ENCODE data around the gene DRC7. TPM values are rescaled to one million over a fixed set of nuclear protein-coding genes. Genes with fewer than 3 reads are reported as not detected.

Gene DRC7
- total and polyA plus RNA-seq, 4 donors: 0.06 to 1.8 (median 0.08) TPM; not detected in 1

GRCh38 chr16:57648581-57649442 is 45.8 kb upstream of the DRC7 start:
- Histone ChIP-seq H3K9me3 (ENCODE audit: control insufficient read depth in 4 of 4, low read length in 3 of 4) (no peaks in the 10 kb centered on the region), H3K4me3 (ENCODE audit: low read depth in 1 of 3, low read length in 3 of 3) (no peak overlapping the region), H3K27ac (ENCODE audit: low read depth in 1 of 2, low read length in 2 of 2) (no peak overlapping the region), H3K27me3 (ENCODE audit: control insufficient read depth in 4 of 4, insufficient read depth in 4 of 4, low read length in 3 of 4) (no peaks in the 10 kb centered on the region), H3K4me1 (ENCODE audit: control insufficient read depth in 4 of 4, insufficient read depth in 4 of 4, low read length in 3 of 4) (no peaks in the 10 kb centered on the region), H3K9ac (ENCODE audit: low read depth in 1 of 2, low read length in 2 of 2) (no peak overlapping the region), H3K36me3 (ENCODE audit: control insufficient read depth in 4 of 4, insufficient read depth in 3 of 4, low read depth in 1 of 4, low read length in 3 of 4) (no peaks in the 10 kb centered on the region)
- WGBS: 35% methylated on average over 18 of the region's 18 CpGs
- DNase-seq (ENCODE audit: low spot score): peak; percentile 93
- TF ChIP-seq HNF4G (IDR thresholded peaks at IDR 0.05): no peak
- TF ChIP-seq ZBTB33 (IDR thresholded peaks at IDR 0.05): no peak
- TF ChIP-seq TAF1 (conservative IDR thresholded peaks at IDR 0.05): no peak
- TF ChIP-seq FOXA2 (IDR thresholded peaks at IDR 0.05): no peak
- TF ChIP-seq RAD21 (IDR thresholded peaks at IDR 0.05): peak; percentile 100
- TF ChIP-seq EGR1 (IDR thresholded peaks at IDR 0.05; ENCODE audit: low read depth in 2 of 2): no peak
- peak in 1 of 2 donors; percentile 42 for TF ChIP-seq RXRA (IDR thresholded peaks at IDR 0.05)
- TF ChIP-seq GABPA (IDR thresholded peaks at IDR 0.05 in 1 of 2, conservative IDR thresholded peaks at IDR 0.05 in 1 of 2): no peak
- no peak for TF ChIP-seq YY1 (IDR thresholded peaks at IDR 0.05)
- no peak for TF ChIP-seq JUND (IDR thresholded peaks at IDR 0.05)
- peak in 1 of 2 donors; percentile 24 for TF ChIP-seq HNF4A (conservative IDR thresholded peaks at IDR 0.05)
- peak; percentile 25 for TF ChIP-seq FOXA1 (IDR thresholded peaks at IDR 0.05)
- TF ChIP-seq NR2F2 (IDR thresholded peaks at IDR 0.05): no peak
- TF ChIP-seq, protein P1, sequence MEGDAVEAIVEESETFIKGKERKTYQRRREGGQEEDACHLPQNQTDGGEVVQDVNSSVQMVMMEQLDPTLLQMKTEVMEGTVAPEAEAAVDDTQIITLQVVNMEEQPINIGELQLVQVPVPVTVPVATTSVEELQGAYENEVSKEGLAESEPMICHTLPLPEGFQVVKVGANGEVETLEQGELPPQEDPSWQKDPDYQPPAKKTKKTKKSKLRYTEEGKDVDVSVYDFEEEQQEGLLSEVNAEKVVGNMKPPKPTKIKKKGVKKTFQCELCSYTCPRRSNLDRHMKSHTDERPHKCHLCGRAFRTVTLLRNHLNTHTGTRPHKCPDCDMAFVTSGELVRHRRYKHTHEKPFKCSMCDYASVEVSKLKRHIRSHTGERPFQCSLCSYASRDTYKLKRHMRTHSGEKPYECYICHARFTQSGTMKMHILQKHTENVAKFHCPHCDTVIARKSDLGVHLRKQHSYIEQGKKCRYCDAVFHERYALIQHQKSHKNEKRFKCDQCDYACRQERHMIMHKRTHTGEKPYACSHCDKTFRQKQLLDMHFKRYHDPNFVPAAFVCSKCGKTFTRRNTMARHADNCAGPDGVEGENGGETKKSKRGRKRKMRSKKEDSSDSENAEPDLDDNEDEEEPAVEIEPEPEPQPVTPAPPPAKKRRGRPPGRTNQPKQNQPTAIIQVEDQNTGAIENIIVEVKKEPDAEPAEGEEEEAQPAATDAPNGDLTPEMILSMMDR (IDR thresholded peaks at IDR 0.05; ENCODE audit: low read depth, low read length, missing input control): peak; percentile 100
- no peak for TF ChIP-seq REST (IDR thresholded peaks at IDR 0.05)
- TF ChIP-seq, protein P2, sequence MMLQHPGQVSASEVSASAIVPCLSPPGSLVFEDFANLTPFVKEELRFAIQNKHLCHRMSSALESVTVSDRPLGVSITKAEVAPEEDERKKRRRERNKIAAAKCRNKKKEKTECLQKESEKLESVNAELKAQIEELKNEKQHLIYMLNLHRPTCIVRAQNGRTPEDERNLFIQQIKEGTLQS (IDR thresholded peaks at IDR 0.05): no peak
- TF ChIP-seq MAX (IDR thresholded peaks at IDR 0.05): no peak
- TF ChIP-seq SP1 (IDR thresholded peaks at IDR 0.05): no peak
